Mononuclear cell (primary cell): ENCODE results near the gene PBX4. TPM values are rescaled to one million over a fixed set of nuclear protein-coding genes. Genes with fewer than 3 reads are reported as not detected.
"Not testable (repeated sequence)": the region's sequence is repeated elsewhere in the genome, so short reads cannot be mapped to it uniquely, and the experiment has no call there.

Experiments
- H3K27me3 ChIP-seq: 2 replicates; pipeline ENCODE4 v1.6.0; 2011; ENCODE audit warnings: low read length, control low read depth; ENCODE audit not compliant: insufficient read depth
- H3K4me1 ChIP-seq: 2 replicates; pipeline ENCODE4 v1.5.1; 2011; ENCODE audit warnings: mild to moderate bottlenecking, low read length, control low read depth; ENCODE audit not compliant: insufficient read depth
- H3K4me3 ChIP-seq: 2 replicates; pipeline ENCODE4 v1.5.1; 2011; ENCODE audit warnings: mild to moderate bottlenecking, low read length, moderate library complexity
- H3K9me3 ChIP-seq: 2 replicates; pipeline ENCODE4 v1.5.1; 2011; ENCODE audit warnings: low read depth, mild to moderate bottlenecking, control low read depth, low read length
- total RNA-seq: library from RNA; depleted of rRNA; stranded (reverse); fragments of >200 nt; gene quantifications from one replicate; pipeline ENCODE4 v1.2.3, GENCODE V29; 2012

PBX4 gene
- total RNA-seq, 1 donor, result 12.7 TPM

DNA sequence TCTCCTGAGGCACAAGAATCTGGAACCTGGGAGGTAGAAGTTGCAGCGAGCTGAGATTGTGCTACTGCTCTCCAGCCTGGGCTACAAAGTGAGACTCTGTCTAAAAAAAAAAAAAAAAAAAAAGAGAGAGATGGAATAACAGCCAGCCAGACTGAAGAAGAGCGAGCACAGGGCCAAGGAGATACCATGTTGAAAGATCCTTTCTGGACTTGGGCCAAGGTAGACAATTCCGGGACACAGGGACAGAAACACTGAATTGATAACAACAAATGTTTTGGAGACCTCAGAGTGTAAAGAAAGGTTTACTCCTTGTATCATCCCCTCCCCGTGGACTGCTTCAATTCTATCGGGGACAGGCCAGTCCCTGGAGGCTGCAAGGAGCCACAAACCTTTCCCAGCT lies 4.9 kb upstream of the PBX4 start:
- Histone ChIP-seq H3K4me1 (peaks cover 27% of the 10 kb centered on the region), H3K9me3 (no peaks in the 10 kb centered on the region), H3K4me3 (no peak overlapping the region), H3K27me3 (no peaks in the 10 kb centered on the region)

DNA sequence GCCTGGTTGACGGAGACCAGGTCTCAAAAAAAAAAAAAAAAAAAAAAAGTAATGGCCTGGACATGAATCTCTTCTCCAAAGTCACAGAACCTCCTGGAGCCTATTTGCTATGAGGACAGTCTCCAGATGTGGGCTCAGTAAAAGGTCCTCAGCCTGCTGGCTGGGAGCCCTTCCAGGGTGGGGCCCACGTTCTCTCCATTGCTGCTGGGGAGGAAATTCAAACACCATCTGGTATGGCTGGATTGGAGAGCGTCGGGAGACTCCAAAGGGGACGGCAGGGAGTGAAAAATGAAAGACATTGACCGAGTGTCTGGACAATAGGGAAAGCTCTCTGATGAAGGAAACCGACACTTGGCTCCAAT lies 1.3 kb upstream of the PBX4 start:
- Histone ChIP-seq H3K9me3 (no peaks in the 10 kb centered on the region), H3K4me3 (no peak overlapping the region), H3K27me3 (no peaks in the 10 kb centered on the region), H3K4me1 (peaks cover 13% of the 10 kb centered on the region)

DNA sequence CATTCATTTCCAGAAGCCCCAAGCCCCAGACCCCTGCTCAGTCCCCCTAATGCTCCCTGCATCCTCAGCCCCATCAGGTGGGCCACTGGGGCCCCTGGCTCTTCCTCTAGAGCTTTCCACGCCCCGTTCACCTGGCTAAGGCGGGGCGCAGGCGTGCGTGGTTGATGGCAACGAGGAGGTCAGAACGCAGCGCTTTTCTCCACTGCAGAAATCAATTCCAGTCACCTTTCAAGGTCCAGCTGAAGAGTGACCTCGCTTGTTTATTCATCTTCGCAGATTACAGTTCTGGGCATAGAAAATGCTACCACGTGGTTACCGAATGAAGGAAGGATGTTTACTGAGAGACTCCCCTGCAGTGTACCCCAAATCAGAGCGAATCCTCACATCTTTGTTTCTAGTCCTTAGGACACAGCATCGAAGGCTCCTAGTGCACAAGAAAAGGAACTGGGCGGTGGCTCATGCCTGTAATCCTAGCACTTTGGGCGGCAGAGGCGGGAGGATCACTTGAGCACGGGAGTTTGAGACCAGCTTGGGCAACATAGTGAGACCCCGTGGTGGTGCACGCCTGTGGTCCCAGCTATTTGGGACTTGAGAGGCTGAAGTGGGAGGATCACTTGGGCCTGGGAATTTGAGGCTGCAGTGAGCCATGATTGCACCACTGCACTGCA lies 828 bp upstream of the PBX4 start:
- Histone ChIP-seq H3K4me3 (no peak overlapping the region), H3K4me1 (peaks cover 13% of the 10 kb centered on the region), H3K9me3 (no peaks in the 10 kb centered on the region), H3K27me3 (no peaks in the 10 kb centered on the region)

- no peaks in the 10 kb centered on the region for H3K27me3 ChIP-seq
- H3K9me3 ChIP-seq, result no peaks in the 10 kb centered on the region
- no peak overlapping the region for H3K4me3 ChIP-seq
- H3K4me1 ChIP-seq, result peaks cover 13% of the 10 kb centered on the region
These were observed 3.4 kb downstream of the PBX4 start for GRCh38 chr19:19615086-19615485.

GRCh38 chr19:19613506-19613905 lies 5.0 kb downstream of the PBX4 start:
- H3K4me1 ChIP-seq, result peaks cover 6% of the 10 kb centered on the region
- no peaks in the 10 kb centered on the region for H3K9me3 ChIP-seq
- H3K4me3 ChIP-seq, result no peak overlapping the region
- H3K27me3 ChIP-seq, result no peaks in the 10 kb centered on the region

- Histone ChIP-seq H3K27me3 (no peaks in the 10 kb centered on the region), H3K4me1 (peaks cover 11% of the 10 kb centered on the region), H3K4me3 (no peak overlapping the region), H3K9me3 (no peaks in the 10 kb centered on the region)
These were observed 7.9 kb downstream of the PBX4 start for GRCh38 chr19:19610376-19611202.

- not testable (repeated sequence) for H3K27me3 ChIP-seq, H3K9me3 ChIP-seq, H3K4me3 ChIP-seq
- H3K4me1 ChIP-seq, result peaks cover 26% of the 10 kb centered on the region
These were observed 11.8 kb downstream of the PBX4 start for GRCh38 chr19:19606686-19607085.

- no peaks in the 10 kb centered on the region for H3K9me3 ChIP-seq
- no peaks in the 10 kb centered on the region for H3K27me3 ChIP-seq
- H3K4me3 ChIP-seq, result no peak overlapping the region
- H3K4me1 ChIP-seq, result peaks cover 32% of the 10 kb centered on the region
These were observed 12.5 kb downstream of the PBX4 start for GRCh38 chr19:19606021-19606420.

- H3K4me3 ChIP-seq, result no peak overlapping the region
- H3K4me1 ChIP-seq, result peaks cover 47% of the 10 kb centered on the region
- no peaks in the 10 kb centered on the region for H3K9me3 ChIP-seq
- no peaks in the 10 kb centered on the region for H3K27me3 ChIP-seq
These were observed 15.7 kb downstream of the PBX4 start for GRCh38 chr19:19602713-19603324.

DNA sequence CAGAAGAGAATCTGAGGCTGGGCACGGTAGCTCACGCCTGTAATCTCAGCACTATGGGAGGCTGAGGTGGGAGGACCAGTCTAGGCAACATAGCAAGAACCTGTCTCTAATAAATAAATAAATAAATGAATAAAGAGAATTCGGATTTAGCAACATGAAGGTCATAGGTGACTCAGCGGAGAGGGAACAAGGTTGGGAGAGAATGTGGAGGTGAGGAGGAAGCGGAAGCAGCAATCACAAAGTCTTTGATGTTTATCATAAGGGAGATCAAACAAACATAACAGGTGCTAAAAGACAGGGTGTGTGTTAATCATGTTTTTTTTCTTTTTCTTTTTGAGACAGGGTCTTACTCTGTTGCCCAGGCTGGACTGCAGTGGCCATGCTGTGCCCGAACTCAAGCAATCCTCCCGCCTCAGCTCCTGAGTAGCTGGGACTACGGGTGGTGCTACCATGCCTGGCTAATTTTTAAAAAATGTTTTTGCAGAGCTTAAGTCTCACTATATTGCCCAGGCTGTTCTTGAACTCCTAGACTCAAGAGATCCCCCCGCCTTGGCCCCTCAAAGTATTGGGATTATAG lies 16.3 kb downstream of the PBX4 start:
- no peaks in the 10 kb centered on the region for H3K27me3 ChIP-seq
- H3K4me1 ChIP-seq, result peaks cover 53% of the 10 kb centered on the region
- H3K9me3 ChIP-seq, result no peaks in the 10 kb centered on the region
- no peak overlapping the region for H3K4me3 ChIP-seq

- peaks cover 45% of the 10 kb centered on the region for H3K4me1 ChIP-seq
- no peaks in the 10 kb centered on the region for H3K9me3 ChIP-seq
- H3K27me3 ChIP-seq, result no peaks in the 10 kb centered on the region
- H3K4me3 ChIP-seq, result no peak overlapping the region
These were observed 17.6 kb downstream of the PBX4 start for GRCh38 chr19:19600793-19601330.

DNA sequence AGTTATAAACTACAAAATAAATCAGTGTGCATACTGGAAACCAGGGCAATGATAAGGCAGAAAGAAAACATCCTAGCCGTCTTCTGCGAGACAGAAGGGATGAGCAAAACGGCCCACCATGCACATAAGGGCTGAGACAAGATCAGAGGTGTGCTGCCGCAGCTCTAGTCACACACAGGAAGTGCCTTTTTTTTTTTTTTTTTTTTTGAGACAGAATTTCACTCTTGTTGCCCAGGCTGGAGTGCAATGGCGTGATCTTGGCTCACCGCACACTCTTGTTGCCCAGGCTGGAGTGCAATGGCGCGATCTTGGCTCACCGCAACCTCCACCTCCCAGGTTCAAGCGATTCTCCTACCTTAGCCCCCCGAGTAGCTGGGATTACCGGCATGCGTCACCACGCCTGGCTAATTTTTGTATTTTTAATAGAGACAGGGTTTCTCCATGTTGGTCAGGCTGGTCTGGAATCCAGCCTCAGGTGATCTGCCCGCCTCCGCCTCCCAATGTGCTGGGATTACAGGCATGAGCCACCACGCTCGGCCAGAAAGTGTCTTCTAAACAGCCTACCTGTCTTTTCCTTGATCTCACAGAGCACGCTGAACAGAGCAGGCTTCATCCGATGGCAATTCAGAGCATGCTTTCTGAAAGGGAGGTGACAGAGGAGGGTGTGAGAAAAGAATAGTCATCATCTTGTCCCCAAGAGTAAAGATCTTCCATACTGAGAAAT lies 19.6 kb downstream of the PBX4 start:
- H3K27me3 ChIP-seq, H3K9me3 ChIP-seq, H3K4me3 ChIP-seq: not testable (repeated sequence)
- peaks cover 49% of the 10 kb centered on the region for H3K4me1 ChIP-seq

- H3K9me3 ChIP-seq, result no peaks in the 10 kb centered on the region
- peaks cover 45% of the 10 kb centered on the region for H3K4me1 ChIP-seq
- no peak overlapping the region for H3K4me3 ChIP-seq
- H3K27me3 ChIP-seq, result no peaks in the 10 kb centered on the region
These were observed 20.6 kb downstream of the PBX4 start for GRCh38 chr19:19597809-19598306.

DNA sequence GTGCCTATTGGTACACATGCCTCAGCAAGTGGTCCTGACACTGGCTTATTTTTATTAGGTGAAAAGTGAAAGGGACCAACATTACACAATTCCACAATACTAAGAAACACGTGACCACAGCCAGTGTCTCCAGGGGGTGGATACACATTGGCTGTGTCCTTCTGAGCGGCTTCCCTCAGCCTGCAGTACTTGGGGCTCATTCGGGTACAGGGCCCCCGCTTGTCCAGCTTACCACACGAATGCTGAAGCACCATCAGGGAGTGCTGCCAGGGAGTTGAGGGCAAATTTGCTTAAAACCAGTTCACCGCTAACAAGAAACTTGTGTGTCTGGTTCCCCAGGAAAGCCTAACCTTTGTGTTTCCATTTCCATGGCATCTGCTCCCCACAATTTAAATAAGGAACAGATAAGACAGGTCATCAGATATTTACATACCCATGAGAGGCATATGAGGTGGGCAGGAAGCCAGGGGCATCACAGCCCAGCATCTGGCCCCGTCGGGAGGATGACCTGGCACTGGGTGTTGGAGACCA lies 23.3 kb downstream of the PBX4 start:
- Histone ChIP-seq H3K9me3 (no peaks in the 10 kb centered on the region), H3K4me1 (peaks cover 41% of the 10 kb centered on the region), H3K4me3 (no peak overlapping the region)

More for the DNA sequence above, 23.3 kb downstream of the PBX4 start:
- no peaks in the 10 kb centered on the region for H3K27me3 ChIP-seq
